Measurements from ENCODE around the gene VASP. TPM values are rescaled to one million over a fixed set of nuclear protein-coding genes. Genes with fewer than 3 reads are reported as not detected.

Gene VASP
- total RNA-seq, 4 donors from 2014 or later: 172 to 321 (median 210) TPM

DNA sequence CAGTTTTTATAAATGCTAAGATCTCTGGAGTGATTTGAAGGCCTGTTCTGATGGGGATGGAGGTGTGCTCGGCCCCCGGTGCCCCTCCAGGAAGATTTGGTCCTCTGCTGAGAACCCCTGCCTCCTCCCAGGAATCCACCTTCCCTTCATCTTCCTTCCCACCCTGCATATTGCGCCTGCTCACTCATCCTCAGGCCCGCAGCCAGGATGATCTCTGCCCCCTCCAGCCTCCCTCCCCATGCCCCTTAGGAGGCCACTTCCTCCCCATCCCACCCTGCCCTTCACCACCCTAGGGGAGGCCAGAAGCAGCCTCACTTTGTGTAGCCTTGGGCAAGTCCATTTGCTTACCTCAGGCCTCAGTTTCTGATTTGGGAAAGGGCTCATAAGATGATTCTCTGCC is 19.7 kb downstream of the VASP start:
- TF ChIP-seq POLR2AphosphoS5 (IDR thresholded peaks at IDR 0.05): no peak
- TF ChIP-seq, protein P1, sequence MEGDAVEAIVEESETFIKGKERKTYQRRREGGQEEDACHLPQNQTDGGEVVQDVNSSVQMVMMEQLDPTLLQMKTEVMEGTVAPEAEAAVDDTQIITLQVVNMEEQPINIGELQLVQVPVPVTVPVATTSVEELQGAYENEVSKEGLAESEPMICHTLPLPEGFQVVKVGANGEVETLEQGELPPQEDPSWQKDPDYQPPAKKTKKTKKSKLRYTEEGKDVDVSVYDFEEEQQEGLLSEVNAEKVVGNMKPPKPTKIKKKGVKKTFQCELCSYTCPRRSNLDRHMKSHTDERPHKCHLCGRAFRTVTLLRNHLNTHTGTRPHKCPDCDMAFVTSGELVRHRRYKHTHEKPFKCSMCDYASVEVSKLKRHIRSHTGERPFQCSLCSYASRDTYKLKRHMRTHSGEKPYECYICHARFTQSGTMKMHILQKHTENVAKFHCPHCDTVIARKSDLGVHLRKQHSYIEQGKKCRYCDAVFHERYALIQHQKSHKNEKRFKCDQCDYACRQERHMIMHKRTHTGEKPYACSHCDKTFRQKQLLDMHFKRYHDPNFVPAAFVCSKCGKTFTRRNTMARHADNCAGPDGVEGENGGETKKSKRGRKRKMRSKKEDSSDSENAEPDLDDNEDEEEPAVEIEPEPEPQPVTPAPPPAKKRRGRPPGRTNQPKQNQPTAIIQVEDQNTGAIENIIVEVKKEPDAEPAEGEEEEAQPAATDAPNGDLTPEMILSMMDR (IDR thresholded peaks at IDR 0.05): no peak
- no peak for TF ChIP-seq EP300 (IDR thresholded peaks at IDR 0.05)
- no peak for TF ChIP-seq POLR2A (IDR thresholded peaks at IDR 0.05; ENCODE audit: low read depth)
- intact Hi-C loops (cut with DNase I): loop anchor here (5.0 kb wide), 1 partner anchor 50 kb away; no protein-coding TSS in a partner anchor
- H3K27me3 ChIP-seq: no peaks in the 10 kb centered on the region
- peaks cover 31 to 66% (median 57%) of the 10 kb centered on the region in 4 donors for H3K4me1 ChIP-seq
- no peak for DNase-seq (ENCODE audit: extremely low spot score)
- H3K27ac ChIP-seq (replicated peaks in 1 of 4): peak overlapping the region in 3 of 4 donors; percentile 47 to 76 (median 66)
- 83% methylated on average over 4 of the region's 4 CpGs for whole genome bisulfite sequencing
- H3K9me3 ChIP-seq: no peaks in the 10 kb centered on the region
- H3K36me3 ChIP-seq: peaks cover 26 to 51% (median 50%) of the 10 kb centered on the region in 4 donors
- H3K4me3 ChIP-seq: no peak overlapping the region

DNA sequence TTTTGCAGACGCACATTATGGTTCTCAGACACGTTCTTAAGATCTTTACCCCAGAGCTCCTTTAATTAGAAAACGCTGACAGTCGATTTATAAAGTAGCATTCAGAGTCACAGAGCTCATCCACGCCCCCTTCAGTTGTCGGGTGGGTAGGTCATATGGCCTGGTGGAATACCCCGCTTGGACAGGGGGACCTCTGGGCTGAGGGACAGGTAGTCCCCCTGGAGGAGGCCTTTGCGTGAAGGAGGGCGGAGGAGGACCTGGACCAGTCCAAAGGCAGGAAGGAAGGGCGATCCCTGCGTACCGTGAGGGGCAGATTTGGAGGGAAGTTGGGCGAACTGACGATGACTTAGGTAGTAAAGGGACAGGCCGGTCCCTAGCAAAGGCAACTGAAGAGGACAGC is 20.5 kb downstream of the VASP start:
- H3K27me3 ChIP-seq: no peaks in the 10 kb centered on the region
- peak overlapping the region; percentile 10 to 76 (median 56) for H3K27ac ChIP-seq (replicated peaks in 1 of 4)
- WGBS: 72% methylated on average over 15 of the region's 15 CpGs
- peaks cover 31 to 62% (median 54%) of the 10 kb centered on the region in 4 donors for H3K4me1 ChIP-seq
- intact Hi-C loops (cut with DNase I): loop anchor here (5.0 kb wide), 1 partner anchor 50 kb away; no protein-coding TSS in a partner anchor
- TF ChIP-seq EP300 (IDR thresholded peaks at IDR 0.05) (no peak), POLR2AphosphoS5 (IDR thresholded peaks at IDR 0.05) (no peak), POLR2A (IDR thresholded peaks at IDR 0.05; ENCODE audit: low read depth) (no peak)
- TF ChIP-seq, protein P1 (IDR thresholded peaks at IDR 0.05): no peak
- H3K9me3 ChIP-seq: no peaks in the 10 kb centered on the region
- H3K36me3 ChIP-seq: peaks cover 19 to 43% (median 42%) of the 10 kb centered on the region in 4 donors
- H3K4me3 ChIP-seq: no peak overlapping the region
- DNase-seq (ENCODE audit: extremely low spot score): no peak

GRCh38 chr19:45528149-45528743 is 21.0 kb downstream of the VASP start:
- no peak for DNase-seq (ENCODE audit: extremely low spot score)
- TF ChIP-seq, protein P1 (IDR thresholded peaks at IDR 0.05): no peak
- TF ChIP-seq POLR2AphosphoS5 (IDR thresholded peaks at IDR 0.05) (peak in 1 of 2 donors; percentile 58), EP300 (IDR thresholded peaks at IDR 0.05) (no peak)
- Histone ChIP-seq H3K36me3 (peaks cover 17 to 41% (median 39%) of the 10 kb centered on the region in 4 donors), H3K4me1 (peaks cover 31 to 58% (median 53%) of the 10 kb centered on the region in 4 donors), H3K27ac (replicated peaks in 1 of 4) (peak overlapping the region; percentile 10 to 76 (median 56)), H3K4me3 (peak overlapping the region; percentile 39 to 47 (median 44)), H3K9me3 (no peaks in the 10 kb centered on the region), H3K27me3 (no peaks in the 10 kb centered on the region)
- intact Hi-C loops (cut with DNase I): loop anchor here (5.0 kb wide), 1 partner anchor 49 kb away; no protein-coding TSS in a partner anchor
- 39% methylated on average over 16 of the region's 17 CpGs for WGBS

DNA sequence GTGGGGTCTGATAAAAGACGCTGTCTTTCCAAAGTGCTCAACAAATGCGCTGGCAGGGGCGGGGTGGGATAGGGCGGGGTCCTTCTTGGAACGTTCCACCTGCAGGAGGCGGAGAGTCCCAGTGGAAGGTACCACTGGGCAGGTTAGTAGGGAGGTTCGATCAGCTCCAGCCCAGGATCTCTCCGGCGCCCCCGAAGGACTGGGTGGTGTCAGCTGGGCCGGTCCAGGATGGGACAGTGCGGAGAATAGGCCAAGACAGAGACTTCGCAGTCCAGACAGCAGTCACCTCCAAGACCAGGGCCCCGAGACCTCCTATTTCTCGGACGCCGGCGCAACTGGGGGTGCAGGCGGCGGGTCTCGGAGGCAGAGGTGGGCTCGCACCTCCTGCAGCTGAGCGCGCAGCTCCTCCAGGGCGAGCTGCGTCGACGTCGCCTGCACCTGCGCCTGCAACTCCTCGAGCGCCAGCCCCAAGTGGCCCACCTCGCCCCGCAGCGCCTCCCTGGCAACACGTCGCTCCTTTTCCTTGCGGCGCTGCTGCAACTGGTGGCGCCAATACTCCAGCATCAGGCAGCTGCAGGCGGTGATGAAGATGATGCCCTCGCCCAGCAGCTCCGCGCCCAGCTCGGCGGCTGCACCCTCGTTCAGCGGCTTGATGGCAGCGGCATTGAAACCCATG is 21.6 kb downstream of the VASP start:
- Histone ChIP-seq H3K4me1 (peaks cover 29 to 52% (median 48%) of the 10 kb centered on the region in 4 donors), H3K36me3 (peaks cover 13 to 35% (median 34%) of the 10 kb centered on the region in 4 donors), H3K27me3 (no peaks in the 10 kb centered on the region), H3K27ac (replicated peaks in 1 of 4) (peak overlapping the region in 2 of 4 donors; percentile 10 to 66), H3K4me3 (peak overlapping the region; percentile 39 to 47 (median 44)), H3K9me3 (no peaks in the 10 kb centered on the region)
- no peak for DNase-seq (ENCODE audit: extremely low spot score)
- WGBS: 8% methylated on average over 20 of the region's 49 CpGs
- no peak for TF ChIP-seq EP300 (IDR thresholded peaks at IDR 0.05)
- peak; percentile 10 to 67 for TF ChIP-seq POLR2AphosphoS5 (IDR thresholded peaks at IDR 0.05)
- TF ChIP-seq, protein P1 (IDR thresholded peaks at IDR 0.05): no peak
- intact Hi-C loops (cut with DNase I): loop anchor here (5.0 kb wide), 1 partner anchor 48 kb away; no protein-coding TSS in a partner anchor
